ENCODE data around the gene PTPRM.

- TF ChIP-seq, protein P1, sequence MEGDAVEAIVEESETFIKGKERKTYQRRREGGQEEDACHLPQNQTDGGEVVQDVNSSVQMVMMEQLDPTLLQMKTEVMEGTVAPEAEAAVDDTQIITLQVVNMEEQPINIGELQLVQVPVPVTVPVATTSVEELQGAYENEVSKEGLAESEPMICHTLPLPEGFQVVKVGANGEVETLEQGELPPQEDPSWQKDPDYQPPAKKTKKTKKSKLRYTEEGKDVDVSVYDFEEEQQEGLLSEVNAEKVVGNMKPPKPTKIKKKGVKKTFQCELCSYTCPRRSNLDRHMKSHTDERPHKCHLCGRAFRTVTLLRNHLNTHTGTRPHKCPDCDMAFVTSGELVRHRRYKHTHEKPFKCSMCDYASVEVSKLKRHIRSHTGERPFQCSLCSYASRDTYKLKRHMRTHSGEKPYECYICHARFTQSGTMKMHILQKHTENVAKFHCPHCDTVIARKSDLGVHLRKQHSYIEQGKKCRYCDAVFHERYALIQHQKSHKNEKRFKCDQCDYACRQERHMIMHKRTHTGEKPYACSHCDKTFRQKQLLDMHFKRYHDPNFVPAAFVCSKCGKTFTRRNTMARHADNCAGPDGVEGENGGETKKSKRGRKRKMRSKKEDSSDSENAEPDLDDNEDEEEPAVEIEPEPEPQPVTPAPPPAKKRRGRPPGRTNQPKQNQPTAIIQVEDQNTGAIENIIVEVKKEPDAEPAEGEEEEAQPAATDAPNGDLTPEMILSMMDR (conservative IDR thresholded peaks at IDR 0.05; ENCODE audit: low read depth, low read length): no peak
- TF ChIP-seq EZH2 (IDR thresholded peaks at IDR 0.05; ENCODE audit: borderline replicate concordance, low read depth, low read length, poor library complexity, severe bottlenecking): no peak
Observed at GRCh38 chr18:7600528-7601245, 33.6 kb downstream of the PTPRM start.
